ENCODE data around the gene TRIM47.

DNA sequence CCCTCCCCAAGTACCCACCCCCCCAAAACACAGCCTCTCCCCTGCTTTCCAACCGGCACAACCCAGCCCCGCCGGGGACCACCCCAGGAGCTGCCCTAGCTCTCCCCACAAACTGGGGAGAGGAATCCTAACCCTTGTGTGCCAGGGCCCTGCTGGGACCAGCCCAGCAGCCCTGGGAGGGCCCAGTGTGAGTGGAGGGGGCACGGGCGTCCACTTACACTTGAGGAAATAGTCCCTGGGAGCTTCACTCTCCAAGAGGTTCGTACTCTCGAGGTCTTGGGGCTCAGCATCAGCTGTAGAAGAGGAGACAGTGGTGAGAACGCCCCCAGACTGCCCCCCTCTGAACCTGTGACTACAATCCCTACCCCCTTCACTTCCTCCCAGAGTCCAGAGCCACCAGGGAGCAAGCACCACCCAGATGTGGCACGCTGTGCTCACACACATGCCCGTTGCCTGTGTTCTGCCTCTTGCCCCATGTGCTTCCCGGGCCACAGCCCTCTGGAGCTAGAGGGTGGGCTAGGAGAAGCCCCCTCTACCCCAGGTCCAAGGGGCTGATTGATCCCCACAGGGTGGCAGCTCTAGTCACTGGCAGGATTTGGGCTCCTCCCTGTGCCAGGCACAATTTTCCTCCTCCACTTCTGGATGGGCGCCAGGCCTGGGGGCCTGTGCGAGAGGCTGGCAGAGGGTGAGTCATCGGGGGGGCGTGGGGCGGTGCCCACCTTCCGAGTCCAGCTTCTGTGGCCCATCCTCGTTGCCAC, 3.0 kb downstream of the TRIM47 start:
- TF ChIP-seq, protein P1, sequence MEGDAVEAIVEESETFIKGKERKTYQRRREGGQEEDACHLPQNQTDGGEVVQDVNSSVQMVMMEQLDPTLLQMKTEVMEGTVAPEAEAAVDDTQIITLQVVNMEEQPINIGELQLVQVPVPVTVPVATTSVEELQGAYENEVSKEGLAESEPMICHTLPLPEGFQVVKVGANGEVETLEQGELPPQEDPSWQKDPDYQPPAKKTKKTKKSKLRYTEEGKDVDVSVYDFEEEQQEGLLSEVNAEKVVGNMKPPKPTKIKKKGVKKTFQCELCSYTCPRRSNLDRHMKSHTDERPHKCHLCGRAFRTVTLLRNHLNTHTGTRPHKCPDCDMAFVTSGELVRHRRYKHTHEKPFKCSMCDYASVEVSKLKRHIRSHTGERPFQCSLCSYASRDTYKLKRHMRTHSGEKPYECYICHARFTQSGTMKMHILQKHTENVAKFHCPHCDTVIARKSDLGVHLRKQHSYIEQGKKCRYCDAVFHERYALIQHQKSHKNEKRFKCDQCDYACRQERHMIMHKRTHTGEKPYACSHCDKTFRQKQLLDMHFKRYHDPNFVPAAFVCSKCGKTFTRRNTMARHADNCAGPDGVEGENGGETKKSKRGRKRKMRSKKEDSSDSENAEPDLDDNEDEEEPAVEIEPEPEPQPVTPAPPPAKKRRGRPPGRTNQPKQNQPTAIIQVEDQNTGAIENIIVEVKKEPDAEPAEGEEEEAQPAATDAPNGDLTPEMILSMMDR (IDR thresholded peaks at IDR 0.05; ENCODE audit: low read depth, low read length, missing input control): no peak
- TF ChIP-seq JUND (IDR thresholded peaks at IDR 0.05): no peak
- no peak for TF ChIP-seq TAF1 (conservative IDR thresholded peaks at IDR 0.05)
- TF ChIP-seq YY1 (IDR thresholded peaks at IDR 0.05): no peak
- no peak for TF ChIP-seq RAD21 (IDR thresholded peaks at IDR 0.05)
- TF ChIP-seq, protein P2, sequence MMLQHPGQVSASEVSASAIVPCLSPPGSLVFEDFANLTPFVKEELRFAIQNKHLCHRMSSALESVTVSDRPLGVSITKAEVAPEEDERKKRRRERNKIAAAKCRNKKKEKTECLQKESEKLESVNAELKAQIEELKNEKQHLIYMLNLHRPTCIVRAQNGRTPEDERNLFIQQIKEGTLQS (IDR thresholded peaks at IDR 0.05): no peak
- TF ChIP-seq EGR1 (IDR thresholded peaks at IDR 0.05; ENCODE audit: low read depth in 2 of 2): no peak
- TF ChIP-seq, protein P3, sequence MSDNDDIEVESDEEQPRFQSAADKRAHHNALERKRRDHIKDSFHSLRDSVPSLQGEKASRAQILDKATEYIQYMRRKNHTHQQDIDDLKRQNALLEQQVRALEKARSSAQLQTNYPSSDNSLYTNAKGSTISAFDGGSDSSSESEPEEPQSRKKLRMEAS (IDR thresholded peaks at IDR 0.05): no peak
- TF ChIP-seq HNF4A (conservative IDR thresholded peaks at IDR 0.05): no peak
- TF ChIP-seq RXRA (IDR thresholded peaks at IDR 0.05): no peak
- TF ChIP-seq SP1 (IDR thresholded peaks at IDR 0.05): no peak
- TF ChIP-seq FOXA1 (IDR thresholded peaks at IDR 0.05): no peak
- TF ChIP-seq, protein P4, sequence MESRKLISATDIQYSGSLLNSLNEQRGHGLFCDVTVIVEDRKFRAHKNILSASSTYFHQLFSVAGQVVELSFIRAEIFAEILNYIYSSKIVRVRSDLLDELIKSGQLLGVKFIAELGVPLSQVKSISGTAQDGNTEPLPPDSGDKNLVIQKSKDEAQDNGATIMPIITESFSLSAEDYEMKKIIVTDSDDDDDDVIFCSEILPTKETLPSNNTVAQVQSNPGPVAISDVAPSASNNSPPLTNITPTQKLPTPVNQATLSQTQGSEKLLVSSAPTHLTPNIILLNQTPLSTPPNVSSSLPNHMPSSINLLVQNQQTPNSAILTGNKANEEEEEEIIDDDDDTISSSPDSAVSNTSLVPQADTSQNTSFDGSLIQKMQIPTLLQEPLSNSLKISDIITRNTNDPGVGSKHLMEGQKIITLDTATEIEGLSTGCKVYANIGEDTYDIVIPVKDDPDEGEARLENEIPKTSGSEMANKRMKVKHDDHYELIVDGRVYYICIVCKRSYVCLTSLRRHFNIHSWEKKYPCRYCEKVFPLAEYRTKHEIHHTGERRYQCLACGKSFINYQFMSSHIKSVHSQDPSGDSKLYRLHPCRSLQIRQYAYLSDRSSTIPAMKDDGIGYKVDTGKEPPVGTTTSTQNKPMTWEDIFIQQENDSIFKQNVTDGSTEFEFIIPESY (IDR thresholded peaks at IDR 0.05): no peak
